ENCODE results near the gene GPR143.
"Not testable (repeated sequence)": the region's sequence is repeated elsewhere in the genome, so short reads cannot be mapped to it uniquely, and the experiment has no call there.

Gene GPR143

GRCh38 chrX:9768321-9768839 is 2.7 kb upstream of the GPR143 start:
- DNase-seq (ENCODE audit: low read depth) = not testable (repeated sequence)

GRCh38 chrX:9767375-9767774 is 1.7 kb upstream of the GPR143 start:
- no peak for DNase-seq (ENCODE audit: low read depth)

DNA sequence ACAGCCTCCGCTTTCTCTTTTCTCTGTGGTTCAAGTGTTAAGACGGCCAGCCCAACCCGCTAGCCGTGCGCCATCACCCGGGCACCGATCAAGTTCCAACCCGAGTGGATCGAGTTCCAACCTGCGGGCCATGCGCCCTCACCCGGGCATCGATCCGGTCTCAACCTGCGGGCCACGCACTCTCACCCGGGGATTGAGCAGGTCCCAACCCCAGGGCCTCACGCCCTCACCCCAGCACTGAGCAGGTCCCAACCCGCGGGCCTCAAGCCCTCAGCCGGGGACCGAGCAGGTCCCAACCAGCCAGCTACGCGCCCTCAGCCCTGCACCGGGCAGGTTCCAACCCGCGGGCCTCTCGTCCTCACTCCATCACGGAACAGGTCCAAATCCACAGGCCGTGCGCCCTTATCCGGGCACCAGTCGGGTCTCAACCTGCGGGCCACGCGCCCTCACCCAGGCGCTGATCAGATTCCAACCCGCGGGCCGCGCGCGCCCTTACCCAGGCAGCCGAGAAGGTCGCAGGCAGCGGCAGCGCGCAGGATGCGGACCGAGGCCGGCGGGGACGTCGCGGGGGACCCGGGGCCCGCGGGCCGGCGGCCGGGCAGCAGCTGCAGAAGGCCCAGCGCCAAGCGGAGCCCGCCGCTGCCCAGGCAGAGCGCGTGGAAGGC is 443 bp downstream of the GPR143 start:
- no peak for DNase-seq (ENCODE audit: low read depth)

DNA sequence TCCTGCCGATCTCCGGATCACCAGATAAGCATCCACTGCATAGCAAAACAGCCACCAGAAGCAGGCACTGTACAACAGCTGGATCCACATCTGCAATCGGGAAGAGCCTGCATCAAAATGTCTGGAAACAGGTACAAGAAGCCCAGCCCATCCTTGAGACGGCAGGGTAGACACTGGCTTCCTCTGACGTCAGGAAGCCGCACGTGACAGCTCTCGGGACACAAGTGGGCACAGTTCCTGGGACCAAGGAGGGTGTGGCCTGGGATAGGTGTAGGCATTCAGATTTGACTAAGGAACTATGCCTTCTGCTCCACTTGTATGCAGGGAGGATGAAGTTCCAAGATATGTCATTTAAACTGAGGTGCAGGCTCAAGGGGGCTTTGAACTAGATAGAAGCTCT is 6.3 kb downstream of the GPR143 start:
- no peak for DNase-seq (ENCODE audit: low read depth)

DNA sequence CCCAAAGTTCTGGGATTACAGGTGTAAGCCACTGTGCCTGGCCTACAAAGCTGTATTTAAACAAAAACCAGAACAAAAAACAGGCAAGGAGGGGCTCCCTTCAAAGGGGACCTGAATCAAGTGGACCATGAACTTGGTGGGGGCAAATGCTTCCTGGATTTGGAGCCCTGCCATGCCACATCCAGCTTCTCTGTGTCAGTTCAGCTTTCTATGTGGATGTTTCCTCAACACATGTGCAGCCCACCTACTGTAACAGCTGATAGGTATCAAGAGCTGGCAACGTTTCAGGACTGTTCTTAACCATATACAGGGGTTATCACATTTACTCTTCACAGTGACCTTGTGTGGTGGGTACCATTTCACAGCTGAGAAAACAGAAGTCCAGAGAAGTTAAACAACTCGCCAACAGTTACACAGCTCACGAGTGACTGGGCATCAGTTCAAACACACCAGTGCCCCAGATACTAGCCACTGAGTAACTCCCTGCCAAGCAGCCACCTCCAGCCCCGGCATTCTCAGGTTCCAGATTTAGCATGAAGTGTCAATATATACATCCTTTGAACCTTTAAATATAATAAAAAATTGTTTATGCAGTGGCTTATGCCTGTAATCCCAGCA is 7.5 kb downstream of the GPR143 start:
- no peak for DNase-seq (ENCODE audit: low read depth)

DNA sequence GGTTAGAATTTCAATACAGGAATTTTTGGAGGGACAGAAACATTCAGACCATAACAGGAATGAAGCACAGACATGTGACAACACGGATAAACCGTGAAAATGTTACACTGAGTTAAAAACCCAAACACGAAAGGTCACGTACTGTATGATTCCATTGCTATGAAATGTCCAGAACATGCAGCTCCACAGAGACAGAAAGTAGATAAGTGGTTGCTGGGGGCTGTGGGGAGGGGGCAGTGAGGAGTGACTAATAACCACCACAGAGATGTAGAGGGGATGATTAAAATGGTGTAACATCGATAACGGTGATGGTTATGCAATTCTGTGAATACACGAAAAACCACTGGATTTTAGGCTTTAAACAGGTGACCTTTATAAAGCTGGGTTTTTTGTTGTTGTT is 8.3 kb downstream of the GPR143 start:
- no peak for DNase-seq (ENCODE audit: low read depth)

- no peak for DNase-seq (ENCODE audit: low read depth)
Measured at GRCh38 chrX:9749146-9749692, 16.4 kb downstream of the GPR143 start.

DNA sequence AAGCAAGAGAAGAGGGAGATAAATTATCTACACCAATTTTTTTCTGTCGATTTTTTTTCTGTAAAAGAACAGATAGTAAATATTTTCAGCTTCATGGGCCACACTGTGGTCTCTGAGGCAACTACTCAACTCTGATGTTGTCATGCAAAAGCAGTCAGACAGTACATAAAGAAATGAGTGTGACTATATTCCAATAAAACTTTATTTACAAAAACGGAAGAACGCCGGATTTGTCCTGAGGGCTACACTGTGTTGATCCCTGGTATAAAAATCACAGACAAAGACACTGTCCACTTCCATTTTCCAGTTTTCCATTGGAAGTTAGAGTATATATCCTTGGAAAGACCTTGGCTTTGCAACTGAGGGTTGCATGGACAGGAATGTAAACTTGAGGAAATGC is 18.0 kb downstream of the GPR143 start:
- DNase-seq (ENCODE audit: low read depth) = no peak

GRCh38 chrX:9746148-9746888 is 19.3 kb downstream of the GPR143 start:
- DNase-seq (ENCODE audit: low read depth) = peak; percentile 69

DNA sequence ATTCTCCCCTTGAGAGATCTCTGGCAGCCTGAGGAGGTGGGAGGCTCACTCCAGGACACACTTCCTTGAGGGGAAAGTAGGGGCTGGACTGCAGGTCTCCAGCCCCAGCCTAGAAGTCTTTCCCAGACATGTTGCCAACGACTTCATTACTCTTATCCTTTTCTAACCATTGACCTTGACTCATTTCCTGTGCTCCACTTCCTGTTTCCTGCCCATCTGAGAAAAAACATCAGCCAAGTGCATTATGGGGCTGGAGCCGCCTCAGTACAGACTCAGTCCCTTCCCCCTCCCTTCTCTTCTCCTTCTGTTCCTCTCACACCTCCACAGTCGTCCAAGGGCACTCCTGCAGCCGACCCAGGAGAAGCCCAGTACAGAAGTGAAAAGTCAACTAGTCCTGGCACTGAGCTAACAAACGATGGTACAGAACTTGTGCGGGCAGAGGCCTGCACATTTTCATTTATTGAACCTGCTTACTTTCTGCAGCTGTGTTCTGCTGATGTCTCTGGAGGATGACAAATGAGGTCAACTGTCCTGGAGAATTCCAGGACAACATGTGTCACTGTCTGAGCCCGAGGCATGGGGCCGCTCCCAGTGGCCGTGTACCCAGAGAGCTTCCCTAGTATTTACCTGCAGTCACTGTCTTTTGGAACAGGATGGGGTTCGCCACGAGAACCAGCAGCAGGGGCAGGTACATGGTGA is 20.1 kb downstream of the GPR143 start:
- DNase-seq (ENCODE audit: low read depth) = peak; percentile 63

DNA sequence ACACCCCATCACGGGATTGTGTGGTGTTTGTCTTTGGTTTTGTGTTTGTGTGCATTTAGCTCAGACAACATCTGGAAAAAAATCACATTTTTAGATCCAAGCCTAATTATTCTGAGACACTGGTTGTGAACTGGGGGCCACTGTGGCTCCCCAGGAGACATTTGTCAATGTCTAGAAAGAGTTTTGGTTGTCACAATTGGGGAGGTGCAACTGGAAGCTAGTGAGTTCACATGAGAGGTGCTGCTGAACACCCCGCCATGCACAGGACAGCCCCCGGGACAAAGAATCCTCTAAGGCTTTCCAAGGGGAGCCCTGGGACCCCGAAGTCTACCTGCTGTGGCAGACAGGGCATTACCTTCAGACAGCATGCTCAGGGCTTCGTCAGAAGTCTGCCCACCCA is 26.5 kb downstream of the GPR143 start:
- DNase-seq (ENCODE audit: low read depth) = no peak

DNA sequence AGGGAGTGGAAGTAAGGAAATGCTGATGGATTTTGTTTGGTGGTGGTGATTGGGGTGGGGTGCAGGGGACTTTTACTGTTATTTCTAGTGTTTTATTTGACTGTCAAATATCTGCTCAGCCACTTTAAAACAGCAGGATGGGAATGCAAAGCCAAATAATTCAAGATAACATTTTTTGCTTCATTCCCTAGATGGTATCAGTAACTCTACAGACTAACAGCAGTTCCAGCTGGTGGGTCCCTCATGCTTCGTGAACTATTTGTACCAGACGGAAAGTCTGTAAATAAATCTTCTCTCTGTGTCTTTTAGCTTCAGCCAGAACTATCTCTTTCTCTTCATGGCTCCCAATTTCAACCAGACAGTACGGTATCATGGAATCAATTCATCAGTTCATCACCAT is 27.5 kb downstream of the GPR143 start:
- DNase-seq (ENCODE audit: low read depth) = no peak

- DNase-seq (ENCODE audit: low read depth) = no peak
Measured at GRCh38 chrX:9737363-9737762, 28.3 kb downstream of the GPR143 start.

GRCh38 chrX:9730752-9731151 is 34.9 kb downstream of the GPR143 start:
- DNase-seq (ENCODE audit: low read depth) = no peak

- DNase-seq (ENCODE audit: low read depth) = no peak
Measured at GRCh38 chrX:9730078-9730477, 35.6 kb downstream of the GPR143 start.

GRCh38 chrX:9729171-9729885 is 36.3 kb downstream of the GPR143 start:
- DNase-seq (ENCODE audit: low read depth) = peak; percentile 3

- no peak for DNase-seq (ENCODE audit: low read depth)
Measured at GRCh38 chrX:9728261-9728660, 37.4 kb downstream of the GPR143 start.

- peak; percentile 53 for DNase-seq (ENCODE audit: low read depth)
Measured at GRCh38 chrX:9724711-9725110, 40.9 kb downstream of the GPR143 start.

DNA sequence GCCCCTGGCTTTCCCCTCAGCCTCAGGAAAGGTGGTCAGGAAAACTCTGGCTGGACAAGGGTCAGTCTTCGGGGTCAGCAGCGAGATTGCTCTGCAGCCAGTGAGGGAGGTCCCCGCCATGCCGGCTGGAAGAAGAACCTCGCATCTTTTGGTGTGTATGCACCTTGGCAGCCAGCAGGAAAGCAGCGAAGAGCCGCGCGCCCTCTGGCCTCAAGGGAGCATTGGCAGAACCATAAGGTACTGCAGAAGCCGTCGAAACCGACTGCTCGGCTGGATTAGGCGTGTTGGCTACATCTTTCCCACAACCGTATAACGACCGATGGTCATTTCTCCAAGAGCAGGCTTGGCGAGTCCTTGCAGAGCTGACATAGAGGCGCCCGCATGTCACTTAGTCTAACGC is 48.3 kb downstream of the GPR143 start:
- DNase-seq (ENCODE audit: low read depth) = no peak

GRCh38 chrX:9710332-9710731 is 55.3 kb downstream of the GPR143 start:
- DNase-seq (ENCODE audit: low read depth) = peak; percentile 17

GRCh38 chrX:9708923-9709553 is 56.6 kb downstream of the GPR143 start:
- peak; percentile 59 for DNase-seq (ENCODE audit: low read depth)

Data from ELR (cell line).